Renal cortex interstitium (tissue), 11 donors: ENCODE data around the gene SPAG16. TPM values are rescaled to one million over a fixed set of nuclear protein-coding genes. Genes with fewer than 3 reads are reported as not detected.

ENCODE experiments used
- DNase-seq, 11 donors: peaks; one replicate each; pipeline ENCODE4 v3.0.0-alpha.2; 2013; ENCODE audit warnings: low read depth in 9 of 11, low spot score in 4 of 11; ENCODE audit errors: extremely low read depth in 1 of 11
- polyA plus RNA-seq, 3 donors: library from polyadenylated mRNA; unstranded; fragments of 120-200 nt; gene quantifications; one replicate each; pipeline ENCODE4 v1.2.1, GENCODE V29; 2013; ENCODE audit not compliant: insufficient read length in 3 of 3

The SPAG16 gene
- polyA plus RNA-seq, 3 donors: 59.5 to 73.2 (median 60.7) TPM

GRCh38 chr2:213451542-213452239 lies 167.4 kb downstream of the SPAG16 start:
- DNase-seq: peak in 9 of 11 donors; percentile 13 to 42 (median 21)

DNA sequence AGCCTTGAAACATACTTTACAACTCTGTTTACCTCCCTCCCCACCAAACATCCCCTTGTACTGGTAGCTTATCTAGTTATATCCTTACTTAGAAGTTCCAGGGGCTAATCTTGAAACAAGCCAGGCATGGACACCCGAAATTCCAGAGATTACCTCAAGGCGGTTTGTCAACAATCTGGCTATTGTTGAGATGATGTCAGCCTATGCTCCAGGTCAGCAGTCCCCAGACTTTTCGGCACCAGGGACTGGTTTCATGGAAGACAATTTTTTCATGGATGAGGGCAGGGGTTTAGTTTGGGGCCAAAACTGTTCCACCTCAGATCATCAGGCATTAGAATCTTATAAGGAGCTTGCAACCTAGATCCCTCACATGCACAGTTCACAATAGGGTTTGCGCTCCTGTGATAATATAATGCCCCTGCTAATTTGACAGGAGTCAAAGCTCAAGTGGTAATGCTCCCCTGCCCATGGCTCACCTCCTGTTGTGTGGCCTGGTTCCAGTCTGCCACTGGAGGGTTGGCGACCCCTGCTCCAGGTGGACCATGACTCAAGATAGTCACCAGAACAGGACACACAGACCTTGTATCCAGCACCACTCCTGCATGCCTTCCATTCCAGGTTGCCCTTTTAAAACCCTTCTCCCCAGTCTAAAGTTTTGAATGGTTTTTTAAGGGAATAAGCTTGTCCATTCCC lies 171.2 kb downstream of the SPAG16 start:
- DNase-seq: no peak

GRCh38 chr2:213475433-213475832 lies 191.2 kb downstream of the SPAG16 start:
- DNase-seq: no peak

DNA sequence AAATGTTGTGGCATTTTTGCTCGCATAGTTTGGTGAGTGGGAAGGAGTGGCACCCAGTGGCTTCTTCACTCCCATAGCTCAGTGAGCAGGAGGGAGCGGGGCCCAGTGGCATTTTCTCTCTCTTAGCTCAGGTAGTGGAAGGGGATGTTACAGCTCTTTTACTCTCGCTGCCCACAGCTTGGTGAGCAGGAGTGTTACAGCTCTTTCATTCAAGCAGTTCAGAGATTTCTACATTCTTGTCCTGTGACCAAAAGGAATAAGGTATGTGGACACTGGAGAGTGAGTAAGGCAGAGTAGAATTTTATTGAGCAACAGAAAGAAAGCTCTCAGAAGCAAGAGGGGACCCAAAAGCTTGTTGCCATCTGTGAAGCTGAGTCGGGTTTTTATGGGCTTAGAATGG lies 192.4 kb downstream of the SPAG16 start:
- no peak for DNase-seq

DNA sequence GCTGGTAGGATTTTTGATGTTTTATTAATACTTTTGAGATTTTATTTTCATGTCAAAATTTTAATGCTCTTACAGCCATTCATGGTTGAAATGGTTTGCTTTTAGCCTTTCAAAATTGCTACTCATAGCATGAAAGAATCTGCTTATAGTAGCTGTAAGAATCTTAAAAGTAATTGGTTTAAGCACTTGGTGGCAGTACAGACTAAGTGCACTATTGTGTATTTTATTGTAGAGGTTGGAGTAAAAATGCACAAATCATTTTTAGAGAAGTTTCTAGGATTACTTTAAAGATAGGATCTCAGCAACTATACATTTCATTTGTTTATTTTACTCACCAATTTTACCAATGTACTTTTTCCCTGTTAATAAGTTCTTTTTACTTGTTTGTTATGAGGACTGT lies 205.8 kb downstream of the SPAG16 start:
- DNase-seq: no peak

GRCh38 chr2:213491376-213491775 lies 207.1 kb downstream of the SPAG16 start:
- DNase-seq: no peak

- no peak for DNase-seq
Observed at GRCh38 chr2:213496226-213496625, 212.0 kb downstream of the SPAG16 start.

- no peak for DNase-seq
Observed at GRCh38 chr2:213500881-213501280, 216.6 kb downstream of the SPAG16 start.

GRCh38 chr2:213524164-213524563 lies 239.9 kb downstream of the SPAG16 start:
- DNase-seq: no peak

- no peak for DNase-seq
Observed at GRCh38 chr2:213537579-213537978, 253.3 kb downstream of the SPAG16 start.

- DNase-seq: no peak
Observed at GRCh38 chr2:213544940-213545339, 260.7 kb downstream of the SPAG16 start.

DNA sequence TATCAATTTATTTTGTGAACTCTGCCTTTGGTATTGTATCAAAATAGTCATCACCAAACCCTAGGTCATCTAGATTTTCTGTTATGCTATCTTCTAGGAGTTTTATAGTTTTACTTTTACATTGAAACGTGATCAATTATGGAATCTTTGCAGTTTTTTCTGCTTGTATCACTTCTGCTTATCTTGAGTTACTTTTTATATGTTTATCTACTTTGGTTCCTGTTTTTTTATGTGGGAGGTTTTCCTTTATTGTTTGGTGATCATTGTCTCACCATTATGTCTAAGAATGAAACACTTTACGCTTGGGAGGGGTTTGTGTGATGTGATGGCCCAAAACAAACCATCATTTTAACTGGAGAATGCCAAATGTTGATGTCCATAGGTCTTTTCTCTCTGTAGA lies 261.2 kb downstream of the SPAG16 start:
- DNase-seq: no peak

DNA sequence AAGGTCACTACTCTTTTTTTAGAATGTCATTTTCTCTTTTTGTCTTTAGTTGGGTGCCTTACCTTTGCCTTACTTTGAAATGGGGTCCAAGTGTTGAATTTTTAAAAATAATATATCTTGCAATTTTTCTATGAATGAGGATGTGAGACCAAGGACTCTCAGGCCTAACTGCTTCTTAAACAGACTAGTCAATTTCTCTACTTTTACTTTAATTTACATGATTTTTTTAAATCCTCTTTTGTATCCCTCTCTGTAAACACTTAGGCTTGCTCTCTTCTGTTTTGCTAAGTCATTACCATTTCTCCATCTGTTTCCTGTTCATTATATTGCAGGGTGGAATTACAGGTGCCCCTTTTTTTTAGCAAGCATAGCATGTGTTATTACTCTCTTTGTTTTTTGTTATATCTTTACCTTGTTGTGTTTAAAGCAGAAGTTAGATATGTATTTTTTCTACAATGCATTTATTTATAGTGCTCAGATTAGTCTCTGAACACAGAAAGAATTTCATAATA lies 261.8 kb downstream of the SPAG16 start:
- DNase-seq: no peak

DNA sequence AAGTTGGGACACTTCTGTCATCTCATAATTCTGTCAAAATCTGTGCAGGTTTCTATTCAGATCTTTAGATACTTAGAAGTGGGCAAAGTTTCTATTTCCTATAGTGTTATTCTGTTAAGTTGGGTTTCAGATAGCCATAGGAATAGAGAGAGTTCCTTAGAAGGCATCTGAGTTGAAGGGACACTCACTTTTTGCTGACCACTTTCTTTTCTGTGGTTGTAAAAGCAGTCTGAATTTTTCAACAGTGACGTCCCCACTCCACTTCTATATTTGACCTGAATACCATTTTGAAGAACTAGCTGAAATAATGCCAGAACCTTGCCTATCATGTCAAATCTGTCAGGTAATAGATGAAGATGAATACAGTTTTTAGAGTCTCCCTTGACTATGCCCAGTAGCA lies 267.3 kb downstream of the SPAG16 start:
- DNase-seq: no peak

DNA sequence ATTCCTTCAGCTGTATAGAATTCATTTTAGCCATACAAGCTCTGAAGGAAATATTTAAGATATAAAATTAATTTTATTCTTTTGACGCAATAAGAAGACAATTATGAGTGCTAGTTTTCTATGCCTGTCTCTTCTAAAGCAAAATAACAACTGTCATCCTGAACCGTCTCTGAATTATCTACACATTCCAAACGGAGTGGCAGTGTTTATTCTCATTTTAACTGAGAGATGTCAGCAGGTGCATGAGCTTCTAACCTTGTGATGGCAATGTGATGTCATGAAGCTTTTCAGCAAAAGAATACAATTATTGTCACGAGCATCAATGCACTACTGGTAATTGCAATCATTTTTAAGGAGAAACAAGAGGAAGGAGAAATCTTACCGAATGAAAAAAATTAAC lies 274.8 kb downstream of the SPAG16 start:
- DNase-seq: no peak

GRCh38 chr2:213561759-213562158 lies 277.5 kb downstream of the SPAG16 start:
- no peak for DNase-seq

GRCh38 chr2:213562539-213563180 lies 278.4 kb downstream of the SPAG16 start:
- no peak for DNase-seq

DNA sequence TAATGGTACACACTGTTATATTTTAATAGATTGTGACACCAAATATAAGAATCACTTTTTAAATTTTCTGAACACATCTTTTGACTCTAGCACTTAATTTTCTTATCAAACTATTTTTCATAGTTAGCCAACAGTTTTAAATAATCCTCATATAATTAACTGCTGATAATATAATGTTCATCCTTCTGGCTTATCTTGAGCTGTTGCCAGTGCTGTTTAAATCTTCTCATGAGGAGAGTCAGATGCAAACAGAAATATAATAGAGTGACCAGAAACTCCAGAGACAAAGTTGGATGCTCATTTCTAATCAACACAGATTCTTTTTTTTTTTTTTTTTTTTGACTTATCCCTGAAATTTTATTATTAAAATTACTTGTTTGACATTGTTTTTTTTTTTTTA lies 282.6 kb downstream of the SPAG16 start:
- DNase-seq: no peak

GRCh38 chr2:213609570-213610170 lies 325.4 kb downstream of the SPAG16 start:
- no peak for DNase-seq
